ENCODE results near the gene CAV1.

- no peak for TF ChIP-seq POLR2A (IDR thresholded peaks at IDR 0.05; ENCODE audit: low read depth, low read length)
- no peak for TF ChIP-seq NFE2L2 (IDR thresholded peaks at IDR 0.05; ENCODE audit: low read depth, low read length)
- TF ChIP-seq CTCF (conservative IDR thresholded peaks at IDR 0.05; ENCODE audit: low read depth, low read length) = no peak
- no peak for TF ChIP-seq MXI1 (IDR thresholded peaks at IDR 0.05; ENCODE audit: borderline replicate concordance, low read depth, low read length)
- TF ChIP-seq RFX5 (IDR thresholded peaks at IDR 0.05; ENCODE audit: low read depth, low read length) = no peak
- no peak for TF ChIP-seq CEBPB (IDR thresholded peaks at IDR 0.05; ENCODE audit: low read depth, low read length)
- TF ChIP-seq ELK1 (IDR thresholded peaks at IDR 0.05; ENCODE audit: borderline replicate concordance, low read depth, low read length) = no peak
- no peak for TF ChIP-seq RAD21 (IDR thresholded peaks at IDR 0.05; ENCODE audit: low read length)
- TF ChIP-seq MAZ (IDR thresholded peaks at IDR 0.05; ENCODE audit: borderline replicate concordance, low read depth, low read length) = no peak
- no peak for TF ChIP-seq SMC3 (IDR thresholded peaks at IDR 0.05; ENCODE audit: low read depth, low read length)
- no peak for TF ChIP-seq BHLHE40 (IDR thresholded peaks at IDR 0.05; ENCODE audit: low read depth, low read length)
- TF ChIP-seq CHD1 (IDR thresholded peaks at IDR 0.05; ENCODE audit: low read depth, low read length) = no peak
- TF ChIP-seq USF2 (IDR thresholded peaks at IDR 0.05; ENCODE audit: low read depth, low read length) = no peak
Measured at GRCh38 chr7:116574025-116574822, 49.4 kb downstream of the CAV1 start.
